ENCODE data around the gene SIL1.

- TF ChIP-seq CTCF (conservative IDR thresholded peaks at IDR 0.05; ENCODE audit: low read depth, low read length) (no peak), EZH2 (IDR thresholded peaks at IDR 0.05; ENCODE audit: borderline replicate concordance, low read depth, low read length, poor library complexity, severe bottlenecking) (no peak)
Measured at GRCh38 chr5:139012176-139012575, 186.0 kb downstream of the SIL1 start.
